ENCODE measurements around the gene ABCD1. TPM values are rescaled to one million over a fixed set of nuclear protein-coding genes. Genes with fewer than 3 reads are reported as not detected.
"Not testable (repeated sequence)": the region's sequence is repeated elsewhere in the genome, so short reads cannot be mapped to it uniquely, and the experiment has no call there.

ABCD1 gene
- total RNA-seq, 1 experiment from 2014 or later, result 9.1 TPM

- no peak for ATAC-seq
- no peak overlapping the region; the same call in 1 of the 2 replicates for H3K27ac Mint-ChIP-seq
- H3K4me3 Mint-ChIP-seq, result no peak overlapping the region
- no peak for DNase-seq (ENCODE audit: low spot score)
- 0 out of 2 replicates have a peak, but pooled peaks cover 3% of the 10 kb centered on the region for H3K36me3 Mint-ChIP-seq
- ChIA-PET POLR2A (interaction anchor here (0.7 kb wide), 1 partner anchor 16 kb away, joined by 3 read pairs; no protein-coding TSS in a partner anchor), CTCF (no interaction called here)
- TF ChIP-seq E2F4 (CRISPR knock-in tag; IDR thresholded peaks at IDR 0.05; ENCODE audit: borderline replicate concordance, low read depth) (no peak), ZNF423 (CRISPR knock-in tag; IDR thresholded peaks at IDR 0.05) (no peak), ERG (CRISPR knock-in tag; IDR thresholded peaks at IDR 0.05) (no peak), FOXP4 (CRISPR knock-in tag; IDR thresholded peaks at IDR 0.05) (no peak), TEAD4 (CRISPR knock-in tag; IDR thresholded peaks at IDR 0.05) (no peak), SOX15 (CRISPR knock-in tag; IDR thresholded peaks at IDR 0.05) (no peak), IRF1 (CRISPR knock-in tag; IDR thresholded peaks at IDR 0.05) (no peak), SP1 (CRISPR knock-in tag; conservative IDR thresholded peaks at IDR 0.05) (no peak), MYBL2 (CRISPR knock-in tag; IDR thresholded peaks at IDR 0.05) (no peak), ZNF138 (CRISPR knock-in tag; conservative IDR thresholded peaks at IDR 0.05) (no peak), ZMAT4 (CRISPR knock-in tag; IDR thresholded peaks at IDR 0.05) (no peak)
- no peaks in the 10 kb centered on the region for H3K9me3 Mint-ChIP-seq
- no peaks in the 10 kb centered on the region for H3K4me1 Mint-ChIP-seq
- H3K27me3 Mint-ChIP-seq (ENCODE audit: low read depth), result no peaks in the 10 kb centered on the region
Measured at GRCh38 chrX:153692611-153693156, 32.0 kb upstream of the ABCD1 start.

- Mint-ChIP-seq H3K27ac (no peak overlapping the region), H3K4me3 (no peak overlapping the region), H3K9me3 (no peaks in the 10 kb centered on the region), H3K27me3 (ENCODE audit: low read depth) (no peaks in the 10 kb centered on the region), H3K4me1 (no peaks in the 10 kb centered on the region), H3K36me3 (0 out of 2 replicates have a peak, but pooled peaks cover 3% of the 10 kb centered on the region)
- CTCF ChIA-PET, result no interaction called here
- TF ChIP-seq ZNF532 (CRISPR knock-in tag; IDR thresholded peaks at IDR 0.05; ENCODE audit: borderline replicate concordance), result no peak
- no peak for TF ChIP-seq ZNF232 (CRISPR knock-in tag; IDR thresholded peaks at IDR 0.05)
- TF ChIP-seq ZNF423 (CRISPR knock-in tag; IDR thresholded peaks at IDR 0.05), result no peak
- no peak for TF ChIP-seq ZNF416 (CRISPR knock-in tag; IDR thresholded peaks at IDR 0.05)
- no peak for TF ChIP-seq OVOL2 (CRISPR knock-in tag; IDR thresholded peaks at IDR 0.05; ENCODE audit: borderline replicate concordance)
- TF ChIP-seq ATF1 (CRISPR knock-in tag; IDR thresholded peaks at IDR 0.05), result no peak
- TF ChIP-seq IRF1 (CRISPR knock-in tag; IDR thresholded peaks at IDR 0.05), result no peak
- TF ChIP-seq NR3C1 (CRISPR knock-in tag; conservative IDR thresholded peaks at IDR 0.05; ENCODE audit: low read depth), result no peak
- no peak for ATAC-seq
- POLR2A ChIA-PET, result no interaction called here
- no peak for DNase-seq (ENCODE audit: low spot score)
Measured at GRCh38 chrX:153693216-153694086, 31.2 kb upstream of the ABCD1 start.

GRCh38 chrX:153694256-153694655, 30.4 kb upstream of the ABCD1 start:
- DNase-seq (ENCODE audit: low spot score); H3K4me1 Mint-ChIP-seq; H3K9me3 Mint-ChIP-seq; H3K27me3 Mint-ChIP-seq (ENCODE audit: low read depth); ATAC-seq; POLR2A ChIA-PET; H3K36me3 Mint-ChIP-seq; H3K27ac Mint-ChIP-seq; H3K4me3 Mint-ChIP-seq: not testable (repeated sequence)
- CTCF ChIA-PET, result interaction anchor here (0.6 to 2.8 kb wide), 2 partner anchors 26 to 42 kb away, joined by 3 to 6 read pairs; no protein-coding TSS in a partner anchor
